HK-2 (cell line): ENCODE data around the gene GFER.

Experiments
- DNase-seq: peaks from one replicate; pipeline ENCODE4 v3.0.0-alpha.2; 2018; ENCODE audit not compliant: unreplicated experiment

GFER gene

DNA sequence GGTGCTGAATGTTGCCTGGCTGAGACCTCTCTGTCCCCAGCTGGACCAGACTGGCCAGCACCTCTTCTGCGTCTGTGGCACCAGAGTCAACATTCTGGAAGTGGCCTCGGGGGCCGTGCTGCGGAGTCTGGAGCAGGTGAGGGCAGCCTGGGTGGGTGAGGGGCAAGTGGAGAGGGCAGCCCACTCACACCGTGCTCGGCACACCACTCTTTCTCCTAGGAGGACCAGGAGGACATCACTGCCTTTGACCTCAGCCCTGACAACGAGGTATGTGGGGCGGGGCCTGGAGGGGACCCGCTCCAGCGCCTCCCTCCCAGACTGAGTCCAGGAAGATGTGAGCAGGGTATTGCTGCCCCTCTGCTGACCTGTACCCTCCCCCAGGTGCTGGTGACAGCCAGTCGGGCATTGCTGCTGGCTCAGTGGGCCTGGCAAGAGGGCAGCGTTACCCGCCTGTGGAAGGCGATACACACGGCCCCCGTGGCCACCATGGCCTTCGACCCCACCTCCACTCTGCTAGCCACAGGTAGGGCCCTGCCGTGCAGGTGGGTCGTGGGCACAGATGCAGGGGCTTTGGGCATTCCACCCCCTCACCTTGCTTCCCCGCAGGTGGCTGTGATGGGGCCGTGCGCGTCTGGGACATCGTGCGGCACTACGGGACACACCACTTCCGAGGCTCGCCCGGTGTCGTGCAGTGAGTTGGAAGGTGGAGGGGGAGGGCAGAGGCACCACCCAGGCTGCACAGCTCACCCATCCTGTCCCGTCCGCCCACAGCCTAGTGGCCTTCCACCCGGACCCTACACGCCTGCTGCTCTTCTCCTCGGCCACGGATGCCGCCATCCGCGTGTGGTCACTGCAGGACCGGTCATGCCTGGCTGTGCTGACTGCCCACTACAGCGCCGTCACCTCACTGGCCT lies 9.6 kb upstream of the GFER start:
- no peak for DNase-seq

DNA sequence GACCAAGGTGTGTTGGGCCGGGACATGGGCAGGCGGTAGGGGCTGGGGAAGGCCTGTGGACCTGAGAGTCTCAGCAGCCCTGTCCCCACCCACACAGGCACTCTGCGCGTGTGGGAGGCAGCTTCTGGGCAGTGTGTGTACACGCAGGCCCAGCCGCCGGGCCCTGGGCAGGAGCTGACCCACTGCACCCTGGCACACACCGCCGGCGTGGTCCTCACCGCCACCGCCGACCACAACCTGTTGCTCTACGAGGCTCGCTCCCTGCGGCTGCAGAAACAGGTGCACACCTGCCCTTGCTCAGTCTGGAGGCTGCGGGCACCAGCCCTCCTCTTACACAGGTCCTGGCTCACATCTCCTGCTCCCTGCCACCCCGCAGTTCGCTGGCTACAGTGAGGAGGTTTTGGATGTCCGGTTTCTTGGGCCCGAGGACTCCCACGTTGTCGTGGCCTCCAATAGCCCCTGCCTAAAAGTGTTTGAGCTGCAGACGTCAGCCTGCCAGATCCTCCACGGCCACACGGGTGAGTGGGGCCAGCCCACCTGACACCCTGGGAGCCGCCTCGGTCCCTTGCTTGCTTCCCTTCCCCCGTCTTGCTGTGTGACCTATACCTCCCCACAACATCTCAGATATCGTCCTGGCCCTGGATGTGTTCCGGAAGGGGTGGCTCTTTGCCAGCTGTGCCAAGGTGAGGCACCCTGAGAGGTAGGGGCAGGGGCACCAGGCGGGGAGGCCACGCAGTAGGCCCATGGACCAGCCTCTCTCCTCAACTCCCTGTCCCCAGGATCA lies 8.4 kb upstream of the GFER start:
- DNase-seq: no peak

DNA sequence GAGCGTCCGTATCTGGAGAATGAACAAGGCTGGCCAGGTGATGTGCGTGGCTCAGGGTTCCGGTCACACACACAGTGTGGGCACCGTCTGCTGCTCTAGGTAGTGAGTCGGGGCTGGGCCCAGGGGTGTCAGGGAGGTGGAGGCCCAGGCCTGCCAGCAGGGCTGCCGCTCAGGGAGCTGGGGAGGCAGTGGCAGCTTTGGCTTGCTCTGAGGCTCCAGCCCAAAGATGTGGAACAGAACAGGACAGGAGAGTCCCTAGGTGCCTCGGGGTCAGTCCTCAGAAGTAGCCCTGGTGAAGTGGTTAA lies 7.8 kb upstream of the GFER start:
- no peak for DNase-seq

DNA sequence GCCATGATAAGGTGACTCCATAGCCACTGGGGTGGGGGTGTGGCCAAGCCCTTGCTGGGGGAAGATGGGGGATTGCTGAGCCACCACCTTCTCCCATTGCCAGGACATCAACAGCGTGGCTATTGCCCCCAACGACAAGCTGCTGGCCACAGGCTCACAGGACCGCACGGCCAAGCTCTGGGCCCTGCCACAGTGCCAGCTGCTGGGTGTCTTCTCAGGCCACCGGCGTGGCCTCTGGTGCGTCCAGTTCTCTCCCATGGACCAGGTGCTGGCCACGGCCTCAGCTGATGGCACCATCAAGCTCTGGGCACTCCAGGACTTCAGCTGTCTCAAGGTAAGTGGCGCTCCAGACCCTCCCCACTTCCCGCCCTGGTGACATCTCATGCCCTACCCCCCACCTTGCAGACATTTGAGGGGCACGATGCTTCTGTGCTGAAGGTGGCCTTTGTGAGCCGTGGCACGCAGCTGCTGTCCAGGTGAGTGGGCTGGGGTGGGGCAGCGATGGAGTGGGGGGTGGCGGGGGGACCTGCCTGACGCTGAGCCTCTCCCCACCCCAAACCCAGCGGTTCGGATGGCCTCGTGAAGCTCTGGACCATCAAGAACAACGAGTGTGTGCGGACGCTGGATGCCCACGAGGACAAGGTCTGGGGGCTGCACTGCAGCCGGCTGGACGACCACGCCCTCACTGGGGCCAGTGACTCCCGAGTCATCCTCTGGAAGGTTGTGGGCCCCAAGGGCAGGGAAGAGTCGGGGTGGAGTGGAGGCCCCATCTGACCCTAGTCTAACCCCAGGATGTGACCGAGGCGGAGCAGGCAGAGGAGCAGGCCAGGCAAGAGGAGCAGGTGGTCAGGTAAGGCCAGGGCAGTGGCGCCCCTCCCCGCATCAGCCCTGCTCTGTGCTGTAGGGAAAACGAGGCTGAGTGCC lies 6.8 kb upstream of the GFER start:
- no peak for DNase-seq

DNA sequence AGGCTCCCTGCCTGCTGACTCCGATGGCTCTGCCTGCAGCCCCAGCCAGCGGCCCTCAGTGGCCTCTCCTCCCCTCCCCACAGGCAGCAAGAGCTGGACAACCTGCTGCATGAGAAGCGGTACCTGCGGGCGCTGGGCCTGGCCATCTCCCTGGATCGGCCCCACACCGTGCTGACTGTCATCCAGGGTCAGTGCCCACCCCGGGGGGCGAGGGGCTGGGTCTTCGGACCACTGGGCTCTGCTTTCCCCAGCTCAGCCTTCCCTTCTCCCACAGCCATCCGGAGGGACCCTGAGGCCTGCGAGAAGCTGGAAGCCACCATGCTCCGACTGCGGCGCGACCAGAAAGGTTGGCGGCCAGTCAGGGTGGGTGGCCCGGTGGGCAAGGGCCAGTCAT lies 6.1 kb upstream of the GFER start:
- no peak for DNase-seq

DNA sequence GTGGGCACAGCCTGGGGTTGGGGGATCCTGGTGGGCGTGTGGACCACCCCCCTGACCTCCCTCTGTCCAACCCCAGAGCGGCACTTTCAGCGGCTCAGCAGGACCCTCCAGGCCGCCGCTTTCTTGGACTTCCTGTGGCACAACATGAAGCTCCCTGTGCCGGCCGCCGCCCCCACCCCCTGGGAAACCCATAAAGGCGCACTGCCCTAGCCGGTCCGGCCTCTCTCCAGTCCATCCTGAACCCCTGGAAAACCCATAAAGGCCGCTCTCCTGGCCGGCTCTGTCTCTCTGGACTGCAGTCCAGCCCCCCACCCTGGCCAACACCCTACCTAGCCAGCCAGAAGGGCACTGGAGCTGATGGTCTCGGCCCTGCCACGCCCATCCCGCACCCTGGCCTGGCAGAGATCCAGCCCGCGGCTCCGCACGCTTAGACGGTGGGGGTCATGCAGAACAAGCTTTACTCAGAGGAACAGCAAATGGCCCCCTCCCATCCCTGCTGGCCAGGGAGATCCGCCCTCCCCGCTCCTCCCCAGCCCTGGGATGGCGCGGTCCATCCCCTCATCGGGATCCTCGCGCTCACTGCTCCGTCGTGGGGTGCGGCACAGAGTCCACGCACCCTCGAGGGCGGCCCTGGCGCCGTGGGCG lies 5.4 kb upstream of the GFER start:
- no peak for DNase-seq

DNA sequence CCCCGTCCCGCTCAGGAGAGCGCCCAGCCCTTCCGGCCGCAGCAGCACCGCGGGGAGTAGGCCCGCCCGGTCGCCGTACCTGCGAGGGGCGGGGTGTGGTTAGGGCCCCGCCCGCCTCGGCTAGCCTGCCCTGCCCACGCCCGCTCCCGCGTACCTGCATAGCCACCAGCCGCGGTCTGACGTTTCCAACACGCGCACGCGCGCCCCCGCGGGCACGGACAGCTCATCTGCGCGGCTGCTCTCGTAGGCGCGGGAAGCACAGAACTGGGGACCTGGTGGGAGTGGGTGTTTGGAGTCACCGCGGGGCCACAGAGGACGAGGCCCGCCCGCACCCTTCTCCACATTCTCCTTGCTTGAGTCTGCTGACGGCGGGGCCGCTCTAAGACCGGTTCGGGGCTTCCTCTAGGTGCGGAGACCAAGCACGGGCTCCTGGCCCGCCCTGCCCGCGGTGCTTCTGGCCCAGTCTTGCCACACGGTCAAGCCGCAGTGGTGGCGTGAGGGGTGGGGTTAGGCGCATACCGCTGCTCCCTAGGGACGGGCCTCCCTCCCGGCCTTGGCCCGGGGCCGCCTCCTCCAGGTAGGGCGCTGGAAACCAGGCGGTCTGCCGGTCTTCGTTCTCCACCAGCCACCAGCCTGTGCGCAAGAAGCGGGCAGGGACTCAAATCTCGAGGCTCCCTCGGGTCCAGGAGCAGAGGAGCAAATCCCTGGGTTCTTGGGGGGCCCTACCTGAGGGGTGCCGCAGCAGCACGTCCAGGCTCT lies 4.5 kb upstream of the GFER start:
- DNase-seq: no peak

DNA sequence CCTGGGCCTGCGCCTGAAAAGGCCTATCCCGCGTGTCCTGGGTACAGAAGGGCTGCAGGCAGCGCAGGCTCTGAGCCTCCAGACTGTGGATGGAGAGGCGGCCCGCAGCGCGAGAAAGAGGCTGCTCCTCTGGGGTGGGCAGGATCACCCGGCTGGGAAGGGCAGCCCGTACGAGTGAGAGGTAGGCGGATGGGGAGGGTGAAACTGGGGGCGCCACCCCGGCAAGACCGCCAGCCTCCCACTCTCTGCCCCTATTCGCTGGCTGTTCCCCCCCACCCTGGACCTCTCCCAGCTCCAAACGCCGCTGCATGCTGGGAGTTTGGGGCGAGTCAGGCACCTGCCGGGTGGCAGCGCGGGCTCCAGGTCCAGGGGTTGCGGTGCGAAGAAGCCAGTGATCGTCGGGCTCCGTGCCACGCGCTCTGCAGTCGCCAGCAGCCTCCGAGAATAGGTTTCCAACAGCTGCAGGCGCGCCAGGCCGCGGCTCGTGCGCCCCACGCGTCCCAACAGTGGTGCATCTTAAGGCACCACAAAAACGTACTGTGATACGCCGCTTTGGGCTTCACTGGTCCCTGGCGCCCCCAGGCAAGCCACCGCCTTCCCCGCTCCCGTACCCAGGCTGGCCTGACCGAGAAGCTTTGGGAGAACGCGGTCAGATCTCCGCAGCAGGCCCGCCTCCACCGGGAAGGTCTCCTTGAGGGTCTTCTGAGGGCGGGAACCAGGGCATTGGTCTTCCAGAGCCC lies 3.8 kb upstream of the GFER start:
- DNase-seq: no peak

DNA sequence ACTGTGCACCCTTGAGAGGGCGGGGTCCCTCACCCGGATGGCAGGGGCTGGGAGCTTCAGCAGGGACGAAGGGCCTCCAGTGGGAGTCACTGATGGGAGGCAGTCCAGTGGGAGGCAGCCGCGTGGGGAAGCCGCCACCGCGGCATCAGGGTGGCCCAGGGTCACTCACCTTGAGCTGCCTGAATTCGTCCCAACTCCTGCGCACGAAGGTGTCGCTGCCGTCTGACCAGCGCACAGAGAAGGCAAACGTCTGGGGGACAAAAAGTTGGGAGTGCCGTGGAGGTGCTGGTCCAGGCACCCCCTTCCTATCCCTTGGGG lies 3.3 kb upstream of the GFER start:
- no peak for DNase-seq

DNA sequence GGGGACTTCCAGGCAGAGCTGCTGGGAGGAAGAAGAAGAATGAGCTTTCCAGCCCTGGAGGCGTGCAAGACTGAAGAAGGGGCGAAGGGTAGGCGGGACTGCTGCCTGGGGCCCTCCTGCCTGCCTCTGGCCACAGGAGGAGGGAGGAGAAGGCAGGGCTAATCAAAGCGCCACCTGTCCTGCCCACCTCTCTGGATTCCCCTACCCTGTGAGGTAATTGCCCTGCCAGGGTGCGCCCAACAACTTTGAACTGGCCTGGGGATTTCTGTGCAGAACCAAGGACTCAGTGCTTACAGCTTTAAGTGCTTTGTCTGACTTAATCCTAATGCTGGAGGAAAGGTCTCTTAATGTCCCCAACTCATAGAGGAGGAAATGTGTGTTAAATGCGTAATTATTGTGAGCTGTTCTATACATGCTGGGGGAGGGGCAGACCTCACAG lies 2.6 kb upstream of the GFER start, which contains the start of gene NOXO1:
TSS of gene NOXO1 (minus strand) at position 72 of the 439 bp plus-strand sequence. CDS start 290 bp downstream, outside the sequence.
- no peak for DNase-seq

DNA sequence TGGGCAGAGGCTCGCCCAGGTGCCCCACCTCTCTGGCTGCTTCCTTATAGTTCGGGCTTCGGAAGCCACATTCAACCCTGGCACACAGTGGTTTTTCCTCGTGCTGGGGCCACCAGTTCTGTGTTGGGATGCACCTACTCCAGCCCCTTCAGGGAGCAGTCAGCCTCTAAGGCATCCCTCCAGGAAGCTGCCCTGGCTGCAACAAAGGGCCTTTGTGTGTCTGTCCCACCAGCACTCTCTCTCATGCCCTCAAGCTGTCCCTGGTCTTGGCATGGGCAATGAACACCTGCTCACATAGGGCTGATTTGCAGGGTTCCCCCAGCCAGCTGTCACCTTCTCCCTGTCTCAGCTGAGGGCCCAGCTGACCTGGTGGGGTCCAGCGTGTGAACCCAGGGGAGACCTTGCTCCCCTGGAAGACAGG lies 2.0 kb upstream of the GFER start:
- no peak for DNase-seq

DNA sequence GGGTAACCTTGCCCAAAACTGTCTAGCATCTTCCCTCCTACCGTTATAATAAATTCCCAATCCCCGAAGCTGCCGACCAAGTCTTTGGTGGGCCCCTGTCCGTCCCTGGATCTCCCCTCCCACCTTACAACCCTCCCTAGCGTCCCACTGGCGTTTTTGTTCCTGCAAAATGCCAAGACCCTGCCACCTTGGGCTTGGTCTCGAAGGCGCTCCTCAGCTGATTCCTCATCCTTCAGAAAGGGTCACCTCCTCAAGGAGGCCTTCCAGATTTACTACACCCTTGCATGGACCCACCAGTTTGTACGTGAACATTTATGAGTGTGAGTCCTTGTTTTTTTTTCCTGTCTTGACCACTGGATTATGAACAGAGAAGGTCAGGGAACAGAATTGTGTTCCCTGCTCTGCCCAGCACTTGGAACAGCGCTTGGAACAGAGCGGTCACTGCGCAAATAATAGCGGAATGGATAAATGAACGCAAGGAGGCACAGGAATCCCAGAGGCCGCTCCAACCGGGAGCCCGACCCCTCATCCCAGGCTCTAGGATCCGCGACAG lies 926 bp upstream of the GFER start:
- no peak for DNase-seq

DNA sequence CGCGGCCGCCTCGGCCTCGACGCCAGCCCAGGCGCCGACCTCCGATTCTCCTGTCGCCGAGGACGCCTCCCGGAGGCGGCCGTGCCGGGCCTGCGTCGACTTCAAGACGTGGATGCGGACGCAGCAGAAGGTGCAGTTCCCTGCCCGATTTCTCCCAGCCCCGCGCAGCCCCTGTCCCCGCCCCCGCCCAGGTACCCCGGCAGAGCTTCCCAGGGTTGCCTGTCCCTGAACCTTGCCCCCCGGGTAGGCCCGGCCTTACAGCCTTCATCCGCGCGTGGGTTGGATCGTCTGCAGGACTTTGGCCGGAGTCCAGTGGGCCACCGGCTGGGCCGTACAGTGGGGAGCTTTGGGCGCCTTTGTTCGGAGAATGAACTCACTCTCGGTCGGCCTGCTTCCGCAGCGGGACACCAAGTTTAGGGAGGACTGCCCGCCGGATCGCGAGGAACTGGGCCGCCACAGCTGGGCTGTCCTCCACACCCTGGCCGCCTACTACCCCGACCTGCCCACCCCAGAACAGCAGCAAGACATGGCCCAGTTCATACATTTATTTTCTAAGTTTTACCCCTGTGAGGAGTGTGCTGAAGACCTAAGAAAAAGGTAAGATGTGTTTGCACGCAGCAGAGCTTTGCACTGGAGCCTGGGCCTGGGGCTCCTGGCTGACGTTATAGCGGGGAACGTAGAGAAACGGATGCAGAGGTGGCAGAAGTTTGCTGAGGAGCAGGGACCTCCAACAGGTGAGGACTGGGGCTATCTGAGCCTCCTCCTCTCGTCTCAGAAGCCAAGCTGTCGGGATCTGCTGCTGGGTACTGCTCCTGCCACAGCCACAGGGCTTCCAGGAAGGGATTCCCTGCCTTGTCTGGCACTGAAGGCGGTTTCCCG lies 593 bp downstream of the GFER start:
- no peak for DNase-seq

DNA sequence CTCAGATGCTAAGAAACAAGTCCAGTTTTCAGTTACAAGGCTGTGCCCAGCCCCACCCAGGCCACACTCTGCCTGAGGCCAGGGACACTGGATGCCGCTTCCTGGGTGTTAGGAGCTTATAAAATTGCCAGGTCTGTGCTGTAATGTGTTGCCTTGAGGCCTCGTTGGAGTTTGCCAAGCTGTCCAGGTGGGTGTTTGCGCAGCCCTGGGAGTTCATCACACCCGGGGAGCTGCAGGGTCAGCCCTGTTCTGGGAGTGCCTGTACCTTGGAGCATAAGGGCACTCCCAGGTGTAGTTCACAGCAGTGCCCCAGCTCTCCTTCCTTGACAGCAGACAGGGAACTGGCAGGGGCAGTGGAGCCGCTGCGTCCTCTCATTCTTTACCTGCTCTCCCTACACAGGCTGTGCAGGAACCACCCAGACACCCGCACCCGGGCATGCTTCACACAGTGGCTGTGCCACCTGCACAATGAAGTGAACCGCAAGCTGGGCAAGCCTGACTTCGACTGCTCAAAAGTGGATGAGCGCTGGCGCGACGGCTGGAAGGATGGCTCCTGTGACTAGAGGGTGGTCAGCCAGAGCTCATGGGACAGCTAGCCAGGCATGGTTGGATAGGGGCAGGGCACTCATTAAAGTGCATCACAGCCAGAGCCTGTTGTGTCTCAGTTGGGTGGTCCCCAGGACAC lies 1.6 kb downstream of the GFER start:
- DNase-seq: no peak

DNA sequence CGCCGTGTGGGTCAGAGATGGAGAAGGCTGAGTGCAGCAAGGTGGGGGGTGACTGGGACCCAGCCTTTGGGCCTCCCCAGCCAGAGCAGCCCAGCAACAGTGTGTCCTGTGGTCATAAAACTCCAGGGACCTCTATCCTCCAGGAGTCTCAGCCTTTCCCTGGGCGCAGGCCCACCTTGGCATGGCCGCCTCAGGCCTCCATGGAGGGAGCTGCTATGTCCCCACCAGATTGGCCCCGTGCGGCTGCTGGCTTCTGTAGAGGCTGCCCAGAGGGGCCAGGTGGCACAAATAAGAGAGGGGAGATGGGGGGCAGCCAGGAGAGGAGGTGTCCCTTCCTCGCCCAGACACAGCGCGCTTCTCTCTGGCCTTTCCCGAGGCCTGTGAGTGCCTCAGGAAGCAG lies 3.2 kb downstream of the GFER start:
- DNase-seq: no peak

DNA sequence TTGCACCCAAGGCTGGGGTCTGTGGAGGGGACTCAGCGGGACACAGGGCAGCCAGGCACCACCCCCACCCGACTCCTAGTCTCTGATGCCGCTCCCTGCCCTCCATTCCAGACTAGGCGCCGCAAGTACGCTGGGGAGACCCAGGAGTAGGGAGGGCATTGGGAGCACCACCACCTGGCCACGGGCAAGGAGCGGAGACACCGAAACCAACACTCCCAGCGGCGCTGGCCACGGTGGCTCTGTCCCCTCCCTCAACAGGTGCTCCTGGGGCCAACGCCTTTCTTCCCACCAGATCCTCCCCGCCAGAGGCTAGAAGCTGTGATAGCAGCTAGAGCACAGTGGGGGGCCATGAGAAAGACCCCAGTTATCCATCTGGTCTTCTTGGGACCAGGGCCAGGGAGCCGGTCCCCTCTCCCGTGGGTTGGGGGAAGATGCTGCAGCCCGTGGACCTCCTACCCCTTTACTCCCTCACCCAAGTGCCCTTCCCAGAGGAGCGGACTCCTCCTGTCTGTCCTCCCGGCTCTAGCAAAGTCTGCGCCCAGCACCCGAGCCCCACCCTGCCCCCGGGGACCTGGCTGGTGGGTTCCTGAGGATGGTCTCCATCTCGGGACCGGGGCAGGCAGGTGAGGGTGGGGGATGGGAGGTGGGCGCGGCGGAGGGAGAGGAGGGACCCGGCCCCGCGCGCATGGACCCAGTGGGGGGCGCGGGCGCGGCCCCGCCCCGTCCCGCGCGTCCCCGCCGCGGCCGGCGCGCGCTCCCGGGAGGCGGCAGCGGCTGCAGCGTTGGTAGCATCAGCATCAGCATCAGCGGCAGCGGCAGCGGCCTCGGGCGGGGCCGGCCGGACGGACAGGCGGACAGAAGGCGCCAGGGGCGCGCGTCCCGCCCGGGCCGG lies 5.5 kb downstream of the GFER start, which contains the start of gene SYNGR3:
TSS of gene SYNGR3 (plus strand) at position 762 of the 892 bp plus-strand sequence. CDS start 133 bp downstream, outside the sequence.
- DNase-seq: no peak

DNA sequence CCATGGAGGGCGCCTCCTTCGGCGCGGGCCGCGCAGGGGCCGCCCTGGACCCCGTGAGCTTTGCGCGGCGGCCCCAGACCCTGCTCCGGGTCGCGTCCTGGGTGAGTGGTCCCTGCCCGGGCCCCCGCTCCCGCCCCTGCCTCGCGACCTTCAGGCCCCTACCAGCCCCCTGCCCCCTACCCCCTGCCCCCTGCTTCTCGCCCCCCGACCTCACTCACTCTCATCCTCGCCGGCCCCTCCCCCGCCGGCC lies 6.0 kb downstream of the GFER start:
- DNase-seq: no peak
